Endothelial cell of umbilical vein (primary cell): ENCODE results near the gene SETDB1. TPM values are rescaled to one million over a fixed set of nuclear protein-coding genes. Genes with fewer than 3 reads are reported as not detected.

ENCODE experiments used
- BruUV-seq: library from RNA; stranded (reverse); fragments of 400-500 nt; replicated peaks from 2 replicates; lab custom pipeline; 2021; lab: Mats Ljungman, UMichigan
- CTCF ChIA-PET: fragments of 300-600, 350-600 bp; sonication (Branson Sonifier 250); formaldehyde crosslinking; loops from one replicate; lab custom pipeline; 2021; ENCODE audit warnings: antibody characterized with exemption, inconsistent platforms; lab: Charles Lee
- POLR2A ChIA-PET: fragments of 300-600, 350-600 bp; sonication (Branson Sonifier 250); formaldehyde crosslinking; loops from one replicate; lab custom pipeline; 2021; ENCODE audit warnings: antibody characterized with exemption, inconsistent platforms; lab: Charles Lee
- DNase-seq: peaks from one replicate; pipeline ENCODE4 v3.0.0-alpha.2; 2011; ENCODE audit warnings: low read depth, low spot score
- FAIRE-seq: peaks from 2 replicates; lab custom pipeline; 2011; peaks lifted over from hg19 to GRCh38; lab: Jason Lieb, UNC
- H2AFZ ChIP-seq: 2 replicates; pipeline ENCODE4 v1.6.0; 2012; ENCODE audit warnings: low read depth, low read length, control low read depth, inconsistent platforms
- H3K27ac ChIP-seq: 2 replicates; pipeline ENCODE4 v1.5.1; 2011; ENCODE audit warnings: low read depth, mild to moderate bottlenecking, control low read depth, low read length, moderate library complexity; ENCODE audit not compliant: insufficient read depth
- H3K27me3 ChIP-seq, 2 experiments: 2 replicates each; pipeline versions ENCODE4 v1.6.0 to v1.6.1; 2011; ENCODE audit warnings: low read length in 2 of 2, mixed read lengths in 1 of 2; ENCODE audit not compliant: control insufficient read depth in 2 of 2, insufficient read depth in 2 of 2
- H3K36me3 ChIP-seq, 2 experiments: 2 replicates in 1 of 2; 3 replicates in 1 of 2; pipeline ENCODE4 v1.5.1; 2011; ENCODE audit warnings: low read length in 2 of 2, mild to moderate bottlenecking in 1 of 2, moderate library complexity in 1 of 2; ENCODE audit not compliant: control insufficient read depth in 2 of 2, insufficient read depth in 2 of 2; ENCODE audit errors: extremely low read depth in 1 of 2
- H3K4me1 ChIP-seq: 3 replicates; pipeline ENCODE4 v1.5.1; 2011; ENCODE audit warnings: mild to moderate bottlenecking, low read length; ENCODE audit not compliant: control insufficient read depth, insufficient read depth; ENCODE audit errors: extremely low read depth
- H3K4me2 ChIP-seq: 2 replicates; pipeline ENCODE4 v1.6.1; 2011; ENCODE audit warnings: low read length, control low read depth, mixed read lengths; ENCODE audit not compliant: insufficient read depth
- H3K4me3 ChIP-seq, 3 experiments: fragments of 200-600 bp in 1 of 3; sonication (generic), shearing (Covaris generic) in 1 of 3; replicated peaks in 1 of 3; 2 replicates each; pipeline ENCODE4 v1.5.1; 2011 to 2016; ENCODE audit warnings: control low read depth in 3 of 3, low read length in 3 of 3, mild to moderate bottlenecking in 2 of 3, inconsistent platforms in 1 of 3, low read depth in 1 of 3, moderate library complexity in 1 of 3; ENCODE audit not compliant: insufficient read depth in 1 of 3
- H3K79me2 ChIP-seq: 2 replicates; pipeline ENCODE4 v1.6.0; 2012; ENCODE audit warnings: low read length, inconsistent platforms; ENCODE audit not compliant: control insufficient read depth, insufficient read depth
- H3K9ac ChIP-seq: replicated peaks from 2 replicates; pipeline ENCODE3; 2011; ENCODE audit warnings: low read length, control low read depth; ENCODE audit not compliant: insufficient read depth; ENCODE audit errors: extremely low read depth
- H3K9me1 ChIP-seq: replicated peaks from 3 replicates; pipeline ENCODE4 v1.6.0; 2011; ENCODE audit warnings: mild to moderate bottlenecking, low read length; ENCODE audit not compliant: control insufficient read depth, insufficient read depth; ENCODE audit errors: extremely low read depth
- H3K9me3 ChIP-seq: replicated peaks from 2 replicates; pipeline ENCODE4 v1.5.1; 2012; ENCODE audit warnings: low read length, inconsistent platforms; ENCODE audit not compliant: control insufficient read depth, insufficient read depth
- H4K20me1 ChIP-seq: replicated peaks from 2 replicates; pipeline ENCODE3; 2011; ENCODE audit warnings: mild to moderate bottlenecking, low read length; ENCODE audit not compliant: control insufficient read depth, insufficient read depth; ENCODE audit errors: extremely low read depth
- CTCF ChIP-seq, 2 donors: IDR thresholded peaks; 1 replicate in 1 of 2; 2 replicates in 1 of 2; pipeline ENCODE4 v1.5.1; 2011; ENCODE audit warnings: low read length in 2 of 2, mild to moderate bottlenecking in 2 of 2, moderate library complexity in 2 of 2, control low read depth in 1 of 2, inconsistent platforms in 1 of 2, low read depth in 1 of 2; ENCODE audit not compliant: insufficient read depth in 1 of 2; ENCODE audit errors: extremely low read depth in 1 of 2
- EZH2 ChIP-seq: IDR thresholded peaks from 2 replicates; pipeline ENCODE4 v1.6.1; 2012; ENCODE audit warnings: borderline replicate concordance, low read depth, mild to moderate bottlenecking, moderate library complexity, low read length, inconsistent platforms; ENCODE audit not compliant: severe bottlenecking
- FOS ChIP-seq: IDR thresholded peaks from 2 replicates; pipeline ENCODE4 v1.6.1; 2011; ENCODE audit warnings: mild to moderate bottlenecking, low read length, moderate library complexity, borderline replicate concordance; ENCODE audit not compliant: insufficient read depth
- GATA2 ChIP-seq: IDR thresholded peaks from 2 replicates; pipeline ENCODE4 v1.7.0; 2011; ENCODE audit warnings: low read depth, mild to moderate bottlenecking, moderate library complexity, mixed read lengths, low read length; ENCODE audit not compliant: insufficient read length, insufficient read depth
- JUN ChIP-seq: IDR thresholded peaks from 2 replicates; pipeline ENCODE4 v1.6.1; 2011; ENCODE audit warnings: borderline replicate concordance, low read depth; ENCODE audit not compliant: insufficient read length, insufficient read depth
- MAX ChIP-seq: IDR thresholded peaks from 2 replicates; pipeline ENCODE4 v1.6.1; 2011; ENCODE audit not compliant: insufficient read depth, insufficient read length
- MYC ChIP-seq: IDR thresholded peaks from one replicate; pipeline ENCODE4 v1.6.1; 2011; ENCODE audit warnings: mild to moderate bottlenecking, low read depth, low read length
- POLR2A ChIP-seq: IDR thresholded peaks from 2 replicates; pipeline ENCODE4 v1.6.1; 2012; ENCODE audit warnings: low read depth, mild to moderate bottlenecking, control low read depth, low read length
- POLR2AphosphoS5 ChIP-seq: IDR thresholded peaks from 2 replicates; pipeline ENCODE4 v1.6.1; 2012; ENCODE audit warnings: low read depth, mild to moderate bottlenecking, control low read depth, low read length, moderate library complexity; ENCODE audit not compliant: insufficient read depth
- dilution Hi-C: fragments of 300-500 bp; cut with MboI; formaldehyde crosslinking; loops from one replicate; pipeline ENCODE4 v1.15.0; 2019; ENCODE audit warnings: low sequenced_read_pairs; ENCODE audit not compliant: extremely low pct_ligation_motif_present
- intact Hi-C: fragments of 100-400 bp; cut with micrococcal nuclease; formaldehyde crosslinking; loops from one replicate; pipeline ENCODE4 v1.10.0; 2022
- polyA plus RNA-seq, 4 experiments: library from polyadenylated mRNA; depleted of rRNA in 3 of 4; stranded (reverse) in 3 of 4; unstranded in 1 of 4; fragments of >200 nt; gene quantifications; 2 replicates each; pipeline versions ENCODE4 v1.2.1 to v1.2.3, GENCODE V29; 2011 to 2012; ENCODE audit warnings: missing spikeins in 1 of 4
- total RNA-seq: library from RNA; stranded (reverse); gene quantifications from 2 replicates; pipeline ENCODE4 v1.2.3, GENCODE V29; 2021

The SETDB1 gene
- total and polyA plus RNA-seq, 2 donors (not counting 3 experiments of a cell fraction or from before 2014, with no cell fraction given): 25.3 to 49.2 TPM

- H2AFZ ChIP-seq: no peak overlapping the region
- no TSS peak for BruUV-seq
- no peaks in the 10 kb centered on the region for H3K9me1 ChIP-seq
- intact Hi-C loops (no loop called here), dilution Hi-C loops (no loop called here)
- no peak for DNase-seq
- no peak overlapping the region for H3K4me2 ChIP-seq
- no peaks in the 10 kb centered on the region for H3K9me3 ChIP-seq
- H3K27me3 ChIP-seq: no peaks in the 10 kb centered on the region
- H3K4me3 ChIP-seq: no peak overlapping the region
- no peak for TF ChIP-seq POLR2A
- TF ChIP-seq JUN: no peak
- TF ChIP-seq MYC: no peak
- no peak for TF ChIP-seq FOS
- TF ChIP-seq CTCF (IDR thresholded peaks at IDR 0.05; ENCODE audit: extremely low read depth in 1 of 2, insufficient read depth in 1 of 2, low read depth in 1 of 2, low read length in 2 of 2): no peak
- no peak for TF ChIP-seq MAX
- TF ChIP-seq GATA2: no peak
- no peak for TF ChIP-seq POLR2AphosphoS5
- no peak for TF ChIP-seq EZH2
- peak; percentile 21 for FAIRE-seq
- H3K27ac ChIP-seq: no peak overlapping the region
- no peaks in the 10 kb centered on the region for H3K4me1 ChIP-seq
- H4K20me1 ChIP-seq: no peaks in the 10 kb centered on the region
- no peaks in the 10 kb centered on the region for H3K79me2 ChIP-seq
- CTCF ChIA-PET: interaction anchor here (1.6 to 12.3 kb wide), 2 partner anchors 11 to 14 kb away, joined by 4 to 278 read pairs; partner anchors contain the start of genes ANXA9, CERS2 and MINDY1
- POLR2A ChIA-PET: no interaction called here
- H3K36me3 ChIP-seq: peaks cover 0 to 8% of the 10 kb centered on the region in 2 experiments
- no peak overlapping the region for H3K9ac ChIP-seq
These were observed 66.5 kb downstream of the SETDB1 start for GRCh38 chr1:150992626-150993025.
